Bronchial epithelial cell (primary cell): ENCODE measurements around the gene ST6GALNAC2. TPM values are rescaled to one million over a fixed set of nuclear protein-coding genes. Genes with fewer than 3 reads are reported as not detected.
A peak's percentile ranks its signal among the peaks of the same experiment; 100 is the strongest.

Experiments
- DNase-seq: peaks from one replicate; pipeline ENCODE4 v3.0.0-alpha.2; 2010; ENCODE audit warnings: low read depth
- FAIRE-seq: peaks from 2 replicates; lab custom pipeline; 2011; peaks lifted over from hg19 to GRCh38; lab: Jason Lieb, UNC
- H3K27me3 ChIP-seq: 2 replicates; pipeline ENCODE4 v1.5.1; 2011; ENCODE audit warnings: low read length; ENCODE audit not compliant: control insufficient read depth, insufficient read depth
- H3K36me3 ChIP-seq: 2 replicates; pipeline ENCODE4 v1.5.1; 2011; ENCODE audit warnings: low read length; ENCODE audit not compliant: control insufficient read depth, insufficient read depth
- H3K4me3 ChIP-seq: 2 replicates; pipeline ENCODE4 v1.5.1; 2011; ENCODE audit warnings: mild to moderate bottlenecking, low read depth, low read length, control low read depth
- CTCF ChIP-seq: IDR thresholded peaks from 2 replicates; pipeline ENCODE4 v1.5.1; 2011; ENCODE audit warnings: mild to moderate bottlenecking, moderate library complexity, low read length, control low read depth, inconsistent platforms; ENCODE audit not compliant: insufficient read depth, severe bottlenecking
- total RNA-seq: library from RNA; depleted of rRNA; stranded (reverse); fragments of >200 nt; gene quantifications from 2 replicates; pipeline ENCODE4 v1.2.1, GENCODE V29; 2014

ST6GALNAC2 gene
- total RNA-seq, 1 donor from 2014 or later, result 38.4 TPM

GRCh38 chr17:76593959-76594358, 8.3 kb upstream of the ST6GALNAC2 start:
- DNase-seq (no peak), FAIRE-seq (no peak)
- H3K27me3 ChIP-seq, result no peaks in the 10 kb centered on the region
- H3K36me3 ChIP-seq, result no peaks in the 10 kb centered on the region
- TF ChIP-seq CTCF, result no peak
- no peak overlapping the region for H3K4me3 ChIP-seq

GRCh38 chr17:76593384-76593826, 7.7 kb upstream of the ST6GALNAC2 start:
- Histone ChIP-seq H3K36me3 (no peaks in the 10 kb centered on the region), H3K27me3 (no peaks in the 10 kb centered on the region), H3K4me3 (no peak overlapping the region)
- DNase-seq, result peak; percentile 97
- TF ChIP-seq CTCF, result peak; percentile 46
- FAIRE-seq, result no peak

GRCh38 chr17:76588182-76588581, 2.5 kb upstream of the ST6GALNAC2 start:
- no peak overlapping the region for H3K4me3 ChIP-seq
- FAIRE-seq (no peak), DNase-seq (no peak)
- no peaks in the 10 kb centered on the region for H3K36me3 ChIP-seq
- TF ChIP-seq CTCF, result no peak
- no peaks in the 10 kb centered on the region for H3K27me3 ChIP-seq

- DNase-seq (peak; percentile 64), FAIRE-seq (peak; percentile 97)
- no peak for TF ChIP-seq CTCF
- Histone ChIP-seq H3K4me3 (no peak overlapping the region), H3K36me3 (no peaks in the 10 kb centered on the region), H3K27me3 (no peaks in the 10 kb centered on the region)
Measured at GRCh38 chr17:76586741-76587487, 1.3 kb upstream of the ST6GALNAC2 start.

- TF ChIP-seq CTCF, result no peak
- FAIRE-seq (no peak), DNase-seq (no peak)
- H3K36me3 ChIP-seq, result no peaks in the 10 kb centered on the region
- peak overlapping the region; percentile 90 for H3K4me3 ChIP-seq
- H3K27me3 ChIP-seq, result no peaks in the 10 kb centered on the region
Measured at GRCh38 chr17:76585033-76585648, 519 bp downstream of the ST6GALNAC2 start.
